GM18868 (cell line): ENCODE data around the gene TMEM109.

Source experiments
- ATAC-seq: cut with Tn5 transposase; IDR thresholded peaks from one replicate; pipeline ENCODE4 v1.9.1; 2021; ENCODE audit warnings: mild to moderate bottlenecking, moderate library complexity; ENCODE audit not compliant: unreplicated experiment

The TMEM109 gene

GRCh38 chr11:60924906-60925853 is 11.2 kb downstream of the TMEM109 start:
- no peak for ATAC-seq

DNA sequence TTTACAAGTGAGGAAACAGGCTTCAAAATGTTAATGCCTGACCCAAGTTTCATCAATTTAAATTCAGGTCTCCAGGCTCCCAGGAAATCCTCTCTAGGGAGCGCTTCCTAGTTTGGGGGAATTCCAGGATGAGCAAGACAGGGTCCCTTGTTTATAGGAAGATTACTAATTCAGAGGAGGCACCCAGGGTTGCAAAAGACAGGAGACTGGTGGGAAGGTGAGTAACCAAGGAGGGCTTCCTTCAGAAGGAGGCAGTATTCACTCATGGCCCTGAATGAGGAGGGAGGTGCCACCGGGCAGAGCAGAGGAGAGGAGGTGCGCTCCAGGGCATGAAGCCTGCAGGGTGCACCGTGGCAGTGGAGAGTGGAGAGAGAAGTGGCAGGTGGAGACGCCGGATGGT is 11.9 kb downstream of the TMEM109 start:
- no peak for ATAC-seq

DNA sequence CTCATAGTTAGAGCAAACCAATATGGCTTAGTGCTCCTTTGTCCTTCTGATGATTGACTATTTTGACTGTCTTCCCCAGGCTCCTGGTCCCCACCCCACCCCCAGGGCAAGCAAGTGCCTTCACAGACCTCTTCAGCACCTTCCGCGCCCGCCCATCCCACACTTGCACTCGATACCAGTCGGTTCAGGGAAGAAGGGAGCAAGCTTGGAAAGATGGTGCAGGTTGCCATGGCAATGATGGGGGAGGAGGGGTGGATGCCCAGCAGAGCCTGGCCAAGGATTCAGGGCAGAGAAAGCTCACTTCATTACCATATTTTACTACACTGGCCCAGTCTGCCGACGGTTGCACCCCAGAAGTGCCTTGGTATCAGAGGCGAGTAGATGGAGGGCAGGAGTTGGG is 12.5 kb downstream of the TMEM109 start:
- ATAC-seq = no peak

- ATAC-seq = no peak
Measured at GRCh38 chr11:60927061-60927592, 13.2 kb downstream of the TMEM109 start.

- ATAC-seq = no peak
Measured at GRCh38 chr11:60927600-60927999, 13.6 kb downstream of the TMEM109 start.

DNA sequence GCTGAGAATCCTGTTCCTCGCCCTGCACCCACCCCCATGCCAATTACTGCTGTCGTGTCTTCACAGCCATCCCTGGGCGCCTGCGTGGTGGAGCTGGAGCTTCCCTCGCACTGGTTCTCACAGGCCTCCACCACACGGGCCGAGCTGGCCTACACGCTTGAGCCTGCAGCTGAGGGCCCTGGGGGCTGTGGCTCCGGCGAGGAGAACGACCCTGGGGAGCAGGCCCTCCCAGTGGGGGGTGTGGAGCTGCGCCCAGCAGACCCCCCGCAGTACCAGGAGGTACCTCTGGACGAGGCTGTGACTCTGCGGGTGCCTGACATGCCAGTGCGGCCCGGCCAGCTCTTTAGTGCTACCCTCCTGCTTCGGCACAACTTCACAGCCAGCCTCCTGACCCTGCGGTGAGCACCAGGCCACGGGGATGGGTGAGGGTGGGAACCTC is 14.6 kb downstream of the TMEM109 start:
- ATAC-seq = no peak

DNA sequence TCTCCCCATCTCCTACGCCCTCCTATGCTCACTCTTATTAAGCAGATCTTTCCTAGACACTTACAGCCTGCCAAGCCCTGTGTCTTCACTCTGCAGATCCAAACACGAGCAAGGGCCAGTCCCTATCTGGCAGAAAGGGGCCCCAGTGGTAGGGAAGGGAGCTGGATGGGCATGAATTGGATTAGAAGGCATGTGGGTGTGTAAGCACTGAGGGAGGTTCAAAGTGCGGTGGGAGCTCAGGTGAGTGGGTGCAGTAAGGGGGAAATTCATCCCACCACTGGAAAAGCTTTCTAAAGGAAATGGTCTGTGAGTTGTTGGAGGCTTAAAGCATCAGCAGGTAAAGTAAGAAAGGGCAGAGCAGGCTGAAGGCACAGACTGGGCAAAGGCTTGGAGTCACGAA is 15.8 kb downstream of the TMEM109 start:
- ATAC-seq = no peak

- ATAC-seq = no peak
Measured at GRCh38 chr11:60930394-60930793, 16.4 kb downstream of the TMEM109 start.

GRCh38 chr11:60931917-60932316 is 18.0 kb downstream of the TMEM109 start:
- no peak for ATAC-seq

DNA sequence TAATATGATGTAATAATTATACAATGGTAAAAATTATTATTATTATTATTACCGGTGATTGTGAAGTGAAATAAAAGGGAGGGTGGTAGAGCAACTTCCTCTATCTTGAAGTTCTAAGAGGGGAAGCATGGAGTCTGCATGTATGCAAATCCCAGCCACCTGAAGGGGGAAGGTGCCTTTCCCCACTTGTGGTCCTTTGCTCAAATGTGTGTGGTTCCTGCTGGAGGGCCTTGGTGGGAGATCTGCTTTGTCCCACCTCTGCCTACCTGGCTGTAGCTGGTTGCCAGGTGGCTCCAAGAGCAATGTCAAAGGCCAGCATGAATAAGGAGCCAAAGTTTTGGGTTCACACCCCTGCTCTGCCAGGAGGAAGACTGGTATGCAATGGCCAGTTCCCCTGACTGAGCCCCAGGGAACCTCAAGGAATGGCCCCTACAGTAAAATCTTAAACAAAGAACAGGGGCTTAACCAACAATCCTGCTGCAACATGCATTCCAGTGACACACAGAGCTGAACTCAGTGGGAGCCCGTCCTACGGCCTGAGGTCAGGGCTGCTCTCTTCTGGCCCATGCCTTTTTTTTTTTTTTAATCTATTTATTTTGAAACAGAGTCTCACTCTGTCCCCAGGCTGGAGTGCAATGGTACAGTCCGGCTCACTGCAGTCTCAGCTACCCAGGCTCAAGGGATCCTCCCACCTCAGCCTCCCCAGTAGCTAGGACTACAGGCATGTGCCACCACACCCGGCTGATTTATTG is 18.8 kb downstream of the TMEM109 start:
- peak; percentile 33 for ATAC-seq

GRCh38 chr11:60933416-60934123 is 19.6 kb downstream of the TMEM109 start:
- ATAC-seq = no peak

DNA sequence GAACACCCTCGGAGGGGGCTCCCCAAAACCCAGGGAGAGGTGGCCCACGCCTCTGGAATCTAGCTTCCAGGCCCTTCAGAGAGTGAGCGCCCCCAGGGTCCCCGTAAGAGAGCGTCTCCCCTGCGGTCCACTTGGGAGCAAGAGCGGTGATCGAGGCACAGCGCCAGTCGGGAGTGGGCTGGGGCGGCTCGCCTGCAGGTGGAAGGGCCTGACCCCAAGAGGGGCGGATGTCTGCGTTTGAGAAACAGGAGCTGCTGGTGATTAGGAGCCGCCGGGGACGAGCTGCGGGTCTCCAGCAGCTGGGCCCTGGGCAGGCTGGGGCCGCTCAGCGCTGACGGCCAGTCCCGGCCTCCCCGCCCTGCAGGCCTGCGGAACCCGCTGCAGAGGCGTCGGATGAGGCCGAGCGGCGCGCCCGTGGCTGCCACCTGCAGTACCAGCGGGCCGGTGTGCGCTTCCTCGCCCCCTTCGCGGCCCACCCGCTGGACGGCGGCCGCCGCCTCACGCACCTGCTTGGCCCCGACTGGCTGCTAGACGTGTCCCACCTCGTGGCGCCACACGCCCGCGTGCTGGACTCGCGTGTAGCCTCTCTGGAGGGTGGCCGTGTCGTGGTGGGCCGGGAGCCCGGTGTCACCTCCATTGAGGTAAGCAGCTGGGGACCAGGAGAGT is 20.3 kb downstream of the TMEM109 start:
- ATAC-seq = no peak

DNA sequence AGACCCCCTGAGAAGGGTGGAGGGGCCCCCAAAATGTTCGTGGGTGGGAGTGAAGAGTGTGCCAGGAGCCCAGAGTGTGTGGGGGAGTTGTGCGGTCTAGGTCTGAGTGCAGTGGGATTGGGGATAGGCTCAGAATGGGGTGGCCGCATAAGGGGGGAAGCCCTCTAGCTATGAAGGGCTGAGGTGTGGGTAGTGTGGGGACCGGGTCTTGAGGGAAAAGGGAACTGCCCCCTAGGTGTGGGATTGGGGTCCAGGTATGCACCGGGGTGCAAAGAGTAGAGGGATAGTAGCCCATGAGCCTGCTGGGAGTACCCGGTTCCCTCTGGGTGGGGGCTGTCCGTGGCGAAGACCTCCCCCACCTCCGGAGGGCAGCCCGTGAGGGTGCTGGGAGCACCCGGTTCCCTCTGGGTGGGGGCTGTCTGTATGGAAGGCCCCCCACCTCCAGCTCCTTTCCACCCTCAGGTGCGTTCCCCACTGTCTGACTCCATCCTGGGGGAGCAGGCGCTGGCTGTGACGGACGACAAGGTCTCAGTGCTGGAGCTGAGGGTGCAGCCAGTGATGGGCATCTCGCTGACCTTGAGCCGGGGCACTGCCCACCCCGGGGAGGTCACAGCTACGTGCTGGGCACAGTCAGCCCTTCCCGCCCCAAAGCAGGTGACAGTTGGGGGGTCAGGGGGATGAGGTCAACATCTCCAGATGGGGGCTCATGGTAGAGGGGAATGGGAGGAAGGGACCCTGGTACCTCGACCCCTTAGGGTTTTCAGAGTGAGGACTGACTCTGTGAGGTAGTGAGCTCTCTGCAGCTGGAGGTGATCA is 21.0 kb downstream of the TMEM109 start:
- no peak for ATAC-seq

DNA sequence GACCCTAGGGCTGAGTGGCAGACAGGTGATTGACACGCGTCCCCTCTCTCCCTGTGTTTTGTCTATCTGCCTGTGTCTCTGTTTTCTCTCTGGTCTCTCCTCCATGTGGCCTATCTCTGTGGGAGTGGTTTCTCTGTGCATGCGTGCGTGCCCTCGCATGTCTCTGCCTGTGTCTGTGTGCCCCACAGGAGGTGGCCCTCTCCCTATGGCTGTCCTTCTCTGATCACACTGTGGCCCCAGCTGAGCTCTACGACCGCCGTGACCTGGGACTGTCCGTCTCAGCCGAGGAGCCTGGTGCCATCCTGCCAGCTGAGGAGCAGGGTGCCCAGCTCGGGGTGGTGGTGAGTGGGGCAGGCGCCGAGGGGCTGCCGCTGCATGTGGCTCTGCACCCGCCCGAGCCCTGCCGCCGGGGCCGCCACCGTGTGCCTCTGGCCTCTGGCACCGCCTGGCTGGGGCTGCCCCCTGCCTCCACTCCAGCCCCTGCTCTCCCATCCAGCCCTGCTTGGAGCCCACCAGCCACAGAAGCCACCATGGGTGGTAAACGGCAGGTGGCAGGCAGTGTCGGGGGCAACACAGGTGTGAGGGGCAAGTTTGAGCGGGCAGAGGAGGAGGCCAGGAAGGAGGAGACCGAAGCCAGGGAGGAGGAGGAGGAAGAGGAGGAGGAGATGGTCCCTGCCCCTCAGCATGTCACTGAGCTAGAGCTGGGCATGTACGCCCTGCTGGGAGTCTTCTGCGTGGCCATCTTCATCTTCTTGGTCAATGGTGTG is 21.9 kb downstream of the TMEM109 start:
- ATAC-seq = no peak

- ATAC-seq = no peak
Measured at GRCh38 chr11:60936467-60937143, 22.6 kb downstream of the TMEM109 start.

- no peak for ATAC-seq
Measured at GRCh38 chr11:60937144-60937527, 23.2 kb downstream of the TMEM109 start.

GRCh38 chr11:60937811-60938210 is 23.9 kb downstream of the TMEM109 start:
- ATAC-seq = no peak

- no peak for ATAC-seq
Measured at GRCh38 chr11:60938500-60938899, 24.5 kb downstream of the TMEM109 start.
